GM19351 (cell line): ENCODE results near the gene ALDH3A2.

Experiments
- ATAC-seq: cut with Tn5 transposase; IDR thresholded peaks from one replicate; pipeline ENCODE4 v1.9.1; 2021; ENCODE audit warnings: mild to moderate bottlenecking, moderate library complexity; ENCODE audit not compliant: unreplicated experiment

ALDH3A2 gene

GRCh38 chr17:19648475-19649273 lies at the start of gene ALDH3A2:
Gene ALDH3A2, plus strand, starts transcription at chr17:19648751. Its CDS starts 221 bp downstream, at chr17:19648972.
- ATAC-seq: peak; percentile 88

- ATAC-seq: no peak
Observed at GRCh38 chr17:19610311-19610710, 38.2 kb upstream of the ALDH3A2 start.

GRCh38 chr17:19610879-19611278 lies 37.7 kb upstream of the ALDH3A2 start:
- no peak for ATAC-seq

- no peak for ATAC-seq
Observed at GRCh38 chr17:19613979-19614378, 34.6 kb upstream of the ALDH3A2 start.

GRCh38 chr17:19614900-19615299 lies 33.7 kb upstream of the ALDH3A2 start:
- ATAC-seq: no peak

- no peak for ATAC-seq
Observed at GRCh38 chr17:19618015-19618414, 30.5 kb upstream of the ALDH3A2 start.

GRCh38 chr17:19619705-19620325 lies 28.7 kb upstream of the ALDH3A2 start:
- ATAC-seq: no peak

- no peak for ATAC-seq
Observed at GRCh38 chr17:19621697-19622096, 26.9 kb upstream of the ALDH3A2 start.

GRCh38 chr17:19626079-19626478 lies 22.5 kb upstream of the ALDH3A2 start:
- no peak for ATAC-seq

- no peak for ATAC-seq
Observed at GRCh38 chr17:19629449-19629848, 19.1 kb upstream of the ALDH3A2 start.

GRCh38 chr17:19630035-19630434 lies 18.5 kb upstream of the ALDH3A2 start:
- no peak for ATAC-seq

GRCh38 chr17:19630661-19631060 lies 17.9 kb upstream of the ALDH3A2 start:
- ATAC-seq: no peak

- no peak for ATAC-seq
Observed at GRCh38 chr17:19631905-19632304, 16.6 kb upstream of the ALDH3A2 start.

GRCh38 chr17:19641687-19642372 lies 6.7 kb upstream of the ALDH3A2 start:
- no peak for ATAC-seq

- no peak for ATAC-seq
Observed at GRCh38 chr17:19642373-19642893, 6.1 kb upstream of the ALDH3A2 start.

- ATAC-seq: no peak
Observed at GRCh38 chr17:19644493-19645210, 3.9 kb upstream of the ALDH3A2 start.

GRCh38 chr17:19645734-19646201 lies 2.8 kb upstream of the ALDH3A2 start:
- ATAC-seq: no peak

GRCh38 chr17:19646788-19647696 lies 1.5 kb upstream of the ALDH3A2 start:
- no peak for ATAC-seq

GRCh38 chr17:19647697-19648474 lies 665 bp upstream of the ALDH3A2 start:
- ATAC-seq: peak; percentile 35
